Activated T-helper 17 cell treated with anti-CD3 and anti-CD28 coated beads, Interleukin-2, amount 50 U/mL, for 72 hours (primary cell): ENCODE data around the gene BLM. TPM values are rescaled to one million over a fixed set of nuclear protein-coding genes. Genes with fewer than 3 reads are reported as not detected.

ENCODE experiments used
- ATAC-seq: fragments of 150-1000 bp; cut with Tn5 transposase; replicated peaks from 2 replicates; pipeline ENCODE4 v1.10.0; 2021; ENCODE audit warnings: mild to moderate bottlenecking, moderate library complexity
- H3K27ac Mint-ChIP-seq: one replicate; pipeline ENCODE4 v1.8.0; 2022; ENCODE audit warnings: mixed read lengths
- H3K27me3 Mint-ChIP-seq: one replicate; pipeline ENCODE4 v1.8.0; 2022; ENCODE audit warnings: mixed read lengths
- H3K36me3 Mint-ChIP-seq: one replicate; pipeline ENCODE4 v1.8.0; 2022; ENCODE audit warnings: low read depth, mild to moderate bottlenecking, mixed read lengths
- H3K4me1 Mint-ChIP-seq: one replicate; pipeline ENCODE4 v1.8.0; 2022; ENCODE audit warnings: mixed read lengths
- H3K4me3 Mint-ChIP-seq: one replicate; pipeline ENCODE4 v1.8.0; 2022; ENCODE audit warnings: mild to moderate bottlenecking, mixed read lengths
- H3K9me3 Mint-ChIP-seq: one replicate; pipeline ENCODE4 v1.8.0; 2022; ENCODE audit warnings: mixed read lengths
- total RNA-seq, 2 donors: library from RNA; stranded (reverse); gene quantifications; one replicate each; pipeline ENCODE4 v1.2.3, GENCODE V29; 2022

BLM gene
- total RNA-seq, 2 donors from 2014 or later = 68.2 to 81.4 TPM

DNA sequence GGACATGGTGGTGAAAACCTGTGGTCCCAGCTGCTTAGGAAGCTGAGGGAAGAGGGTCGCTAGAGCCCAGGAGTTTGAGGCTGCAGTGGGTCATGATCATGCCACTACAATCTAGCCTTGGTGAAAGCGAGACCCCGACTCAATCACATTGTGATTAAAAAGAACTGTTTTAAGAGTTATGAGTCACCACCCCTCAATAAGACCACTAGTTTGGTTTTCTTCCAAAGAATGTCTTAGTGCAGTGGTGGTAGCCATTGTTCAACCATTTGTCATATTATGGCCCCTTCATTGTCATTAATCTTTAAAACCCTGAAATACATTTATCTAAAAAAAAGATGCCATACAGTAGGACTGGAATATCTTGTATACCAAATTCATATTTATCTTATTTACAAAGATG is 48.8 kb downstream of the BLM start:
- Mint-ChIP-seq H3K9me3 (no peaks in the 10 kb centered on the region), H3K4me1 (peaks cover 5% of the 10 kb centered on the region), H3K27ac (no peak overlapping the region), H3K4me3 (no peak overlapping the region), H3K36me3 (peaks cover 98% of the 10 kb centered on the region), H3K27me3 (no peaks in the 10 kb centered on the region)
- ATAC-seq = no peak

DNA sequence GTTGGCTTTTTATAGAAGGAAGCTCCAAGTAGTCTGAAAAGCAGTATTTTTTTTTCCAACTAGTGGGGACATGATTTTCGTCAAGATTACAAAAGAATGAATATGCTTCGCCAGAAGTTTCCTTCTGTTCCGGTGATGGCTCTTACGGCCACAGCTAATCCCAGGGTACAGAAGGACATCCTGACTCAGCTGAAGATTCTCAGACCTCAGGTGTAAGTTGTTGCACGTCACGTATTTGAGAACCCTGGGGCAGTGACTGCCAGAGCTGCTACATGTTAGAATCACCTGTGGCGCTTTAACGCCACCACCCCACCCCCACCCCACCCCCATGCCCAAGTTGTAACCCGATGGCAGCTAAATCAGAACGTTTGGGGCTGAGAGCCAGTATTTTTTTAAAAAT is 52.2 kb downstream of the BLM start:
- no peaks in the 10 kb centered on the region for H3K4me1 Mint-ChIP-seq
- H3K27ac Mint-ChIP-seq = no peak overlapping the region
- H3K36me3 Mint-ChIP-seq = peaks cover 88% of the 10 kb centered on the region
- H3K27me3 Mint-ChIP-seq = no peaks in the 10 kb centered on the region
- H3K4me3 Mint-ChIP-seq = no peak overlapping the region
- H3K9me3 Mint-ChIP-seq = no peaks in the 10 kb centered on the region
- no peak for ATAC-seq

DNA sequence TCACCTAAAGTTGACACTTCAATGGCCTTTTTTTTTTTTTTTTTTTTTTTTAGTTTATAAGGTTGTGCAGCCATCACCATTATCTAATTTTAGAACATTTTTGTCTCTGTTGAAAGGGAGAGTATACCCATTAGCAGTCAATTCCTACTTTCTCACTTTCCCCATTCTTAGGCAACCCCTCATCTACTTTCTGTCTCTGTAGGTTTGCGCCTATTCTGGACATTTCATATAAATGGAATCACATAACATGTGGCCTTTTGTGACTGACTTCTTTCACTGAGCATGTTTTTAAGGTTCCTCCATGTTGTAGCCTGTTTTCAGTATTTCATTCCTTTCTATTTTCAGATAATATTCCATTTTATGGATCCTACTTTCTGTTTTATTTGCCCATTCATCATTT is 56.3 kb downstream of the BLM start:
- H3K36me3 Mint-ChIP-seq = peaks cover 84% of the 10 kb centered on the region
- peaks cover 5% of the 10 kb centered on the region for H3K4me1 Mint-ChIP-seq
- no peaks in the 10 kb centered on the region for H3K9me3 Mint-ChIP-seq
- H3K27me3 Mint-ChIP-seq = no peaks in the 10 kb centered on the region
- H3K4me3 Mint-ChIP-seq = no peak overlapping the region
- no peak for ATAC-seq
- no peak overlapping the region for H3K27ac Mint-ChIP-seq

DNA sequence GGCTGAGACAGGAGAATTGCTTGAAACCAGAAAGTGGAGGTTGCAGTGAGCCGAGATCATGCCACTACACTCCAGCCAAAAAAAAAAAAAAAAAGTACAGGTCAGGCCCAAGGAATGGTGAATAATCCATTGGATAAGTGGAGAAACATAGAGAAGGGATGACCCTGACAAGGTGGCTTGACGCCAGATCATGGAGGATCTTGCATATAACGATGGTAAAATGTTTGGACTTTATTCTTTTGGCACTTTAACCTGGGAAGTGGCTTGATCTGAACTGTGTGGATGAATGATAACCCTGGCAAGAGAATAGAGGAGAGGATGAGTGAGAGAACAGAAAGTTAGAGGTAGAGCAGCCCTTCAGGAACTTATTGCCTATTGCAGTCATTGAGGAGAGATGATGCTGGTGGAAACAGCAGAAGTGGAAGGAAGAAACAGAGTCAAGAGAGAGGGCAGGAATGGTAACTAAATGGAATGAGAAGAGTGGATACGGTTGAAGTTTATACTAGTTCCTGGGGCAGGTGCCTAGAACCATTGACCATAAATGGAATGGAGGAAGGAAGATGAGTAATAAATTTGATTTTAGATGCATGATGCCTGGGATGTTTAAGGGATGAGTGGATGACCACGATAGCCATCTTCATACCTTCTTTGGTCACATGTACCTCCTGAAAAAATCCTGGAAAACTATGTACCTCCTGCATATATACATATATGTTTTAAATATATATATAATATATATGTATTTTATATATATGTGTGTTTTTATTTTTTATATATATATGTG is 57.8 kb downstream of the BLM start:
- ATAC-seq = peak; percentile 48
- peaks cover 9% of the 10 kb centered on the region for H3K4me1 Mint-ChIP-seq
- no peak overlapping the region for H3K27ac Mint-ChIP-seq

DNA sequence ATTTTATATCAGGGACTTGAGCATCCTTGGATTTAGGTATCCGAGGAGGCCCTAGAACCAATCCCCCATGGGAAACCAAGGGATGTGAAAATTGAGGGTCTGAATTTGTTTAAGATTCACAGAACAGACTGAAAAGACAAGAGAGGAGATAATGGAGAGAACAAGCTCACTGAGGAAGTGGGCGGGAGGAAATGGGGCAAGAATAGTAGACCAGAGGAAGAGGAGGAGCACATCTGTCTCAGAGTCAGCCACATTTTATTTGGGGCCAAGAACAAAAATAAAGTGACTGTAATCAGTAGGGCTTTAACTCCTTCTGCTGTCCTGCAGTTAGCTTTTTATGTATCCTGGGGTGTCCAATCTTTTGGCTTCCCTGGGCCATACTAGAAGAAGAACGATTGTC is 63.8 kb downstream of the BLM start:
- no peaks in the 10 kb centered on the region for H3K27me3 Mint-ChIP-seq
- peaks cover 70% of the 10 kb centered on the region for H3K36me3 Mint-ChIP-seq
- peak overlapping the region; percentile 44 for H3K27ac Mint-ChIP-seq
- peaks cover 9% of the 10 kb centered on the region for H3K4me1 Mint-ChIP-seq
- no peaks in the 10 kb centered on the region for H3K9me3 Mint-ChIP-seq
- no peak overlapping the region for H3K4me3 Mint-ChIP-seq
- no peak for ATAC-seq

More for the DNA sequence above, 57.8 kb downstream of the BLM start:
- H3K4me3 Mint-ChIP-seq = no peak overlapping the region
- H3K9me3 Mint-ChIP-seq = no peaks in the 10 kb centered on the region
- peaks cover 82% of the 10 kb centered on the region for H3K36me3 Mint-ChIP-seq
- H3K27me3 Mint-ChIP-seq = no peaks in the 10 kb centered on the region

DNA sequence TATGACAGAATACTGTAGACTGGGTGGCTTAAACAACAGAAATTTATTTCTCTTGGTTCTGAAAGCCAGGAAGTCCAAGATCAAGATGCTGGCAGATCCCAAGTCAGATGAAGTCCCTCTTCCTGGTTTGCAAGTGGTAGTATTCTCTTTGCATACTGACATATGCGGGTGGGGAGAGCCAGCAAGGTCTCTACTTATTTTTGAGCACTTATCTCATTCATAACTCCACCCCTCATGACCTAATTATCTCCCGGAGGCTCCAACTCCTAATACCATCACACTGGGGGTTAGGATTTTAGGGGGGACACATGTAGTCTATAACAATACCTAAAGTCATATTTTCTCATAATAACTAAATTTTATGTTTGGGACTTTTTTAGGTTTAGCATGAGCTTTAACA is 65.3 kb downstream of the BLM start:
- Mint-ChIP-seq H3K27me3 (no peaks in the 10 kb centered on the region), H3K36me3 (peaks cover 70% of the 10 kb centered on the region), H3K9me3 (no peaks in the 10 kb centered on the region), H3K27ac (no peak overlapping the region), H3K4me3 (no peak overlapping the region), H3K4me1 (peaks cover 9% of the 10 kb centered on the region)
- no peak for ATAC-seq

DNA sequence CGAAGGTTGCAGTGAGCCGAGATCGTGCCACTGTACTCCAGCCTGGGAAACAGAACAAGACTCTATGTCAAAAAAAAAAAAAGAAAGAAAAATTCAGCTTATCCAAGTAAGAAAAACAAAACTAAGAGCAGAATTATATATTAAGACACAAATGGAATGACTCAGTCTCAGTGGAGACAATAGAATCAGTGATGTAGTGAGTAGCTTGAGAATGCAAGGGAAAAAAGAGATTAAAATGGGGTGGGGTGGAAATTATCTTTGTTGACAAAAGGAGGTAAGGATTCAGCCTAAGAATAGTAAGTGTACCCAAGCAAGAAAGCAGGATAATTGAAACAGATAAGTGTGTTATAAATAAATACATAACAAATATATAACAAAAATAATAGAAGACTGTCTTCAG is 70.7 kb downstream of the BLM start:
- Mint-ChIP-seq H3K27ac (no peak overlapping the region), H3K4me3 (no peak overlapping the region), H3K27me3 (no peaks in the 10 kb centered on the region)

DNA sequence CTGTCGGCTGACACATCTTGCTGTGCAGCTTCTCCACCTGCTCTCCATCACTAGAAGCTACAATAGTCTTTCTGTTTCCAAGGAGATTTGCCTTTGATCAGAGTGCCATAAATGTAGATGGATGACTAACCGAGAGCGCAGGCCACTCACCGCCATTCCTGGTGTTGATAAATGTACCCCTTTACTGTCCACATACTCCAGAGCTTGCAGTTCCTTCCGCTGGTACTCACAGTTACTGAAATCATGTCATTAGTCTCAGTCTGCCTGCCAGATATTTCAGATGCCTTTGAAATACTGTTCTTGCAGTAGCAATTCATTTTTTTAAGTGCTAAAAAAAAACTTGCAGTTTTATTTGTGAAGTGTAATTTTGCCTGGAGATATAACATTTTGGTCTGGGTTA is 72.3 kb downstream of the BLM start:
- Mint-ChIP-seq H3K36me3 (peaks cover 97% of the 10 kb centered on the region), H3K4me3 (no peak overlapping the region), H3K27ac (no peak overlapping the region), H3K9me3 (no peaks in the 10 kb centered on the region), H3K4me1 (no peaks in the 10 kb centered on the region), H3K27me3 (no peaks in the 10 kb centered on the region)
- ATAC-seq = no peak

More for the DNA sequence above, 70.7 kb downstream of the BLM start:
- Mint-ChIP-seq H3K9me3 (no peaks in the 10 kb centered on the region), H3K36me3 (peaks cover 85% of the 10 kb centered on the region), H3K4me1 (no peaks in the 10 kb centered on the region)
- no peak for ATAC-seq

DNA sequence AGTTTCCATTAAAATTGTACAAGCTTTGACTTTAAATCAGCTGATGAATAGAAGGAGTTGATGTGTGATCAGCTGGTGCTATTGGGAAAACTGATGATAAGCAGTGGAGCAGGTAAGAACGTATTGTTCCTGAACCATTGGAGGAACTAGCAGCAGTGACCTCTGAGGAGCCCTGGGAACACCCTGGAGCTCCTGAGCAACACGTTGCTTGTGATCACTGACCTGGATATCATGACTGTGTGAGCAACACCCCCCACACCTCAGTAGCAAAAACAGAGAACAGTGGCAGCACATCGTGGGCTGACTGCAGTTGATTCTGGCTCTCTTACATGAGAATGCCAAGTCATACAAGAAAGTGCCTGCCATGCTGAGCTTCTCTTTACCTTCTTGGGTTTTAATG is 72.9 kb downstream of the BLM start:
- H3K9me3 Mint-ChIP-seq = no peaks in the 10 kb centered on the region
- H3K36me3 Mint-ChIP-seq = peaks cover 97% of the 10 kb centered on the region
- no peak overlapping the region for H3K27ac Mint-ChIP-seq
- no peaks in the 10 kb centered on the region for H3K27me3 Mint-ChIP-seq
- H3K4me1 Mint-ChIP-seq = no peaks in the 10 kb centered on the region
- no peak overlapping the region for H3K4me3 Mint-ChIP-seq
- no peak for ATAC-seq

DNA sequence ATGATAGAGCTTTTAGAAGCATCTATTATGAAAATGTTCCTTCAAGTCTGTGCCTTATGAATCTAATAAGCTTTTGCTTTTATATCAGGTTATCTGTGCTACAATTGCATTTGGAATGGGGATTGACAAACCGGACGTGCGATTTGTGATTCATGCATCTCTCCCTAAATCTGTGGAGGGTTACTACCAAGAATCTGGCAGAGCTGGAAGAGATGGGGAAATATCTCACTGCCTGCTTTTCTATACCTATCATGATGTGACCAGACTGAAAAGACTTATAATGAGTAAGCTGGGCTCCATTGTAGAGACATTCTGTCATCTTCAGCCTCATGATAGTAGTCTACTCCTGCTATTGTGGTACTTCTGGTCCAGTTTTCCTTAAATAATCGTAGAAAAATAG is 73.4 kb downstream of the BLM start:
- peaks cover 97% of the 10 kb centered on the region for H3K36me3 Mint-ChIP-seq
- no peak overlapping the region for H3K4me3 Mint-ChIP-seq
- no peaks in the 10 kb centered on the region for H3K4me1 Mint-ChIP-seq
- H3K27me3 Mint-ChIP-seq = no peaks in the 10 kb centered on the region
- no peak for ATAC-seq
- H3K27ac Mint-ChIP-seq = no peak overlapping the region
- no peaks in the 10 kb centered on the region for H3K9me3 Mint-ChIP-seq

DNA sequence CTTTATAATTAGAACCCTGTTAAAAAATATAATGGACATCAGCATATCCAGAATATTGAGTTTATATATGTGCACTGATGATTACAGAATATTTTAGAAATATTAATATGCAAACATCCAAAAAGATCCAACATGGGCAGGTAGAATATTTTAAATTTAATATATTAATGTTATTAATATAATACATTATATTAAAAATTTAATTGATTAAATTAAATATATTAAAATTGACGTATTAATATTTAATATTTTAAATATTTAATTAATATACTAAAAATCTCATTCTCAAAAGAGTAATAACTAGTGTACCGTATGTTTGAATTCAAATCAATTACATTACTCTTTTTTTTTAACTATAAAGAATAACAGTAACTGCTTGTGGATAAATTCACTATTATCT is 77.4 kb downstream of the BLM start:
- Mint-ChIP-seq H3K36me3 (peaks cover 97% of the 10 kb centered on the region), H3K4me3 (no peak overlapping the region), H3K27me3 (no peaks in the 10 kb centered on the region), H3K4me1 (peaks cover 5% of the 10 kb centered on the region), H3K9me3 (no peaks in the 10 kb centered on the region), H3K27ac (no peak overlapping the region)
- no peak for ATAC-seq

DNA sequence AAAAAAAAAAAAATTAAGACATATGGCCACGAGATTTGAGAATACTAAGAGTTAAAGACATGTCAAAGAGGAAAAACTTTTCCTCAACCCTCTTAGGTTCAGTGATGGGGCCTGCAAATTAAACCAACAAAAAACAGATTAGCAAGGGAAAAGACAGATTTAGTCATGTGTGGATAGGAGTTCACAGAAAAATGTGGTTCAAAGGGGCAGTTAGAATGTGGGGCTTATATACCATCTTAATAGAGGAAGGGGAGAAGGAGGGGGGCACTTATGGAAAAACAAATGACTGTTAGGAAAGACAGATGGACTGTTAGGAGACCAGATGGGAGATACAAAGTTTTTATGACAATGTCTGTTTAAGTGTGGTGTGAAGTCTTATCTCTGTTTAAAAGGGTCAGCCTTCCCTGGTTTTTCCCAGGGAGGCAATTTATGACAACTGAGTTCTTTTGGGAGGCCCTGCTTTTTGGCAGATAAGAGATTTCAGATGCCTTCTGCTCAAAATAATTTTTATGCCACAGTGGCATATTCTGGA is 82.6 kb downstream of the BLM start:
- peak overlapping the region; percentile 29 for H3K27ac Mint-ChIP-seq
- H3K4me3 Mint-ChIP-seq = no peak overlapping the region
- H3K27me3 Mint-ChIP-seq = no peaks in the 10 kb centered on the region
- no peak for ATAC-seq
- peaks cover 9% of the 10 kb centered on the region for H3K4me1 Mint-ChIP-seq
- no peaks in the 10 kb centered on the region for H3K9me3 Mint-ChIP-seq
- H3K36me3 Mint-ChIP-seq = peaks cover 90% of the 10 kb centered on the region

DNA sequence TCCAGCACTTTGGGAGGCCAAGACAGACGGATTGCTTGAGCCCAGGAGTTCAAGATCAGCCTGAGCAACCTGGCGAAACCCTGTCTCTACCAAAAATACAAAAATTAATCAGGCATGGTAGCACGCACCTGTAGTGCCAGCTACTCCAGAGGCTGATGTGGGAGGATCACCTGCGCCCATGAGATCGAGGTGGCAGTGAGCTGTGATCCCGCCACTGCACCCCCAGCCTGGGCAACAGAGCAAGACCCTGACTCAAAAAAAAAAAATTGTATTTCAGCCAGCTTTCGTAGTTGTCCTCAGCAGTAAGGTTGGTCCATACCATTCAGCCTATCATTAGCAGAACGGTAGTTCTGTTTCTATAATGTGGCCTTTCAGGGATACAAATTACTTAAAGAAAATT is 84.7 kb downstream of the BLM start:
- no peak for ATAC-seq
- Mint-ChIP-seq H3K9me3 (no peaks in the 10 kb centered on the region), H3K27ac (no peak overlapping the region), H3K36me3 (peaks cover 80% of the 10 kb centered on the region), H3K4me3 (no peak overlapping the region), H3K4me1 (peaks cover 8% of the 10 kb centered on the region), H3K27me3 (no peaks in the 10 kb centered on the region)

DNA sequence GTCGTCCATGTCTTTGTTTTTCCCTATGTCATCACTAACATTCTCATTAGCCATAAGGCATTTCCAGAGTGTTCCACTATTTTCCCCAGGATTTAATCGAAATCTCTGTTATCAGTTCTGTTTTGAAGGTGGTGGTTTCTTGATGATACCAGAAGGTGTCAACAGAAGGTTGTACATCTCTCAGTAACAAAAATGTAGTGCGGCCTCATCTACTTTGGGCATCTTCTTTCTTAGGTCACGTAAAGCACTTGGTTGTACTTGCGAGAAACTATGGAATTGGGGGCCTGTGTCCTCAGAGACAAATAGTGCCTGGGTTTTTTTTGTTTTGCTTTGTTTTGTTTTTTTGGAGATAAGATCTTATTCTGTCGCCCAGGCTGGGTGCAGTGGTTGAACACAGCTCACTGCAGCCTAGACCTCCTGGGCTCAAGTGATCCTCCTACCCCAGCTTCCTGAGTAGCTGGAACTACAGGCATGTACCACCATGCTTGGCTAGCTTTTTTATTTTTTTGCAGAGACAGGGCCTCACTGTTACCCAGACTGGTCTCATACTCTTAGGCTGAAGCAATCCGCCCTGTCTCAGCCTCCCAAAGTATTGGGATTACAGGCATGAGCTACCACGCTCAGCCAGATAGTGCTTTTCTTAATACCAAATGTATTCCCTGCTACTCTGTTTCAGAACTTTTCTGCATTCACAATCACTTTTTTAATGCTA is 90.1 kb downstream of the BLM start:
- H3K4me1 Mint-ChIP-seq = peaks cover 21% of the 10 kb centered on the region
- no peaks in the 10 kb centered on the region for H3K27me3 Mint-ChIP-seq
- peak overlapping the region; percentile 73 for H3K27ac Mint-ChIP-seq
- H3K9me3 Mint-ChIP-seq = no peaks in the 10 kb centered on the region
- peak overlapping the region; percentile 70 for H3K4me3 Mint-ChIP-seq
- peaks cover 86% of the 10 kb centered on the region for H3K36me3 Mint-ChIP-seq
- ATAC-seq = peak; percentile 41

DNA sequence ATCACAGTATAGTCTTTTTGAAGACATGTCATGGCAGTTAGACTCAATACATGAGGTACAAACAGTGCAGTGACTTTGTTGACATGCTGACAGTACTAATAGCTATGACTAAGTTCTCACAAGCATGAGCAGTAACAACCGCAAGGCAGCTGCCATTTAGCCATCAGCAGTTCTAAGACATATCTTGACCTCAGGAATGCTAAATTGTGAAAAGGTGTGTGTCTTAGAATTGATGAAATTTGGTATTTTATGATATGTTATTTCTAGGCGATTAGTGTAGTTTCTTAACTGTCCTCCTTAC is 90.6 kb downstream of the BLM start:
- Mint-ChIP-seq H3K27ac (peak overlapping the region; percentile 73), H3K4me3 (peak overlapping the region; percentile 70), H3K4me1 (peaks cover 25% of the 10 kb centered on the region), H3K9me3 (no peaks in the 10 kb centered on the region), H3K27me3 (no peaks in the 10 kb centered on the region), H3K36me3 (peaks cover 87% of the 10 kb centered on the region)
- ATAC-seq = peak; percentile 95
